Mammary epithelial cell (primary cell): ENCODE data around the gene DGAT2.

Source experiments
- CTCF ChIP-seq, 2 donors: IDR thresholded peaks in 1 of 2; conservative IDR thresholded peaks in 1 of 2; 2 replicates each; pipeline ENCODE4 v1.5.1; 2011 to 2012; ENCODE audit warnings: inconsistent platforms in 2 of 2, low read length in 2 of 2, mild to moderate bottlenecking in 2 of 2, control low read depth in 1 of 2, low read depth in 1 of 2; ENCODE audit not compliant: insufficient read depth in 1 of 2; ENCODE audit errors: extremely low read depth in 1 of 2
- EZH2 ChIP-seq: IDR thresholded peaks from 2 replicates; pipeline ENCODE4 v1.6.1; 2012; ENCODE audit warnings: low read length, inconsistent platforms, borderline replicate concordance

GRCh38 chr11:75763846-75764245 is 4.7 kb upstream of the DGAT2 start:
- no peak for TF ChIP-seq CTCF (conservative IDR thresholded peaks at IDR 0.05 in 1 of 2, IDR thresholded peaks at IDR 0.05 in 1 of 2; ENCODE audit: extremely low read depth in 1 of 2, insufficient read depth in 1 of 2, low read depth in 1 of 2, low read length in 2 of 2)
- TF ChIP-seq EZH2 = no peak
